ENCODE measurements around the gene CCDC97.
"Not testable (repeated sequence)": the region's sequence is repeated elsewhere in the genome, so short reads cannot be mapped to it uniquely, and the experiment has no call there.

The CCDC97 gene

GRCh38 chr19:41363753-41364523 lies 54.0 kb downstream of the CCDC97 start, which contains the start of gene B9D2:
B9D2 (minus strand) TSS chr19:41364149; CDS start chr19:41363519, 630 bp downstream.
- Mint-ChIP-seq H3K4me1 (peaks cover 19% of the 10 kb centered on the region), H3K27me3 (ENCODE audit: low read depth, poor library complexity) (no peaks in the 10 kb centered on the region), H3K4me3 (peak within 1 kb of the TSS; percentile 96), H3K9me3 (no peaks in the 10 kb centered on the region), H3K27ac (peak within 1 kb of the TSS; percentile 100), H3K36me3 (ENCODE audit: low read depth) (peaks cover 5% of the 10 kb centered on the region)
- TF ChIP-seq CTCF (IDR thresholded peaks at IDR 0.05) = no peak
- DNase-seq = peak; percentile 97

GRCh38 chr19:41364524-41365391 lies 54.8 kb downstream of the CCDC97 start:
- DNase-seq = no peak
- Mint-ChIP-seq H3K9me3 (no peaks in the 10 kb centered on the region), H3K27ac (peak overlapping the region; percentile 100), H3K4me1 (peaks cover 19% of the 10 kb centered on the region), H3K36me3 (ENCODE audit: low read depth) (peaks cover 5% of the 10 kb centered on the region), H3K27me3 (ENCODE audit: low read depth, poor library complexity) (no peaks in the 10 kb centered on the region), H3K4me3 (peak overlapping the region; percentile 96)
- no peak for TF ChIP-seq CTCF (IDR thresholded peaks at IDR 0.05)

- H3K27me3 Mint-ChIP-seq (ENCODE audit: low read depth, poor library complexity) = no peaks in the 10 kb centered on the region
- TF ChIP-seq CTCF (IDR thresholded peaks at IDR 0.05) = no peak
- peaks cover 19% of the 10 kb centered on the region for H3K4me1 Mint-ChIP-seq
- peak overlapping the region; percentile 68 for H3K4me3 Mint-ChIP-seq
- peak overlapping the region; percentile 18 for H3K27ac Mint-ChIP-seq
- H3K36me3 Mint-ChIP-seq (ENCODE audit: low read depth) = peaks cover 7% of the 10 kb centered on the region
- DNase-seq = no peak
- no peaks in the 10 kb centered on the region for H3K9me3 Mint-ChIP-seq
Measured at GRCh38 chr19:41366089-41366488, 56.1 kb downstream of the CCDC97 start.

DNA sequence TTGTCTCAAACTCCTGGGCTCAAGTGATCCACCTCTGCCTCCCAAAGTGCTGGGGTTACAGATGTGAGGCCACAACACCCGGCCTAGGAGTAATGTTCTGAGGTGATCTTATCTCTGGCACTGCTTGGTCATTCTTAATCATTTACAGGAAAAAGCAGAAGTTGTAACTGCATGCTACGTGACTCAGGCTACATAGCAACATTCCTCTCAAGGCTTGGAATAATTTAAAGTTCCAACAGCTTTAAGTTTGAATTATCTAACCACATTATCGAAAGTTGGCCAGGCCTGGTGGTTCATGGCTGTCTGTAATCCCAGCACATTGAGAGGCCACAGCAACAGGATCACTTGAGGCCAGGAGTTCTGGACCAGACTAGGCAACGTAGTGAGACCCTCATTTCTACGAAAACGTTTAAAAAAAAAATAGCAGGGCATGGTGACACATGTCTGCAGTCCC lies 57.9 kb downstream of the CCDC97 start:
- no peaks in the 10 kb centered on the region for H3K9me3 Mint-ChIP-seq
- no peak overlapping the region for H3K27ac Mint-ChIP-seq
- H3K4me1 Mint-ChIP-seq = peaks cover 22% of the 10 kb centered on the region

GRCh38 chr19:41369769-41370168 lies 59.8 kb downstream of the CCDC97 start:
- DNase-seq = no peak
- no peaks in the 10 kb centered on the region for H3K27me3 Mint-ChIP-seq (ENCODE audit: low read depth, poor library complexity)
- peaks cover 16% of the 10 kb centered on the region for H3K36me3 Mint-ChIP-seq (ENCODE audit: low read depth)
- H3K9me3 Mint-ChIP-seq = no peaks in the 10 kb centered on the region
- no peak overlapping the region for H3K27ac Mint-ChIP-seq
- peaks cover 11% of the 10 kb centered on the region for H3K4me1 Mint-ChIP-seq
- H3K4me3 Mint-ChIP-seq = no peak overlapping the region
- no peak for TF ChIP-seq CTCF (IDR thresholded peaks at IDR 0.05)

More for the DNA sequence above, 57.9 kb downstream of the CCDC97 start:
- Mint-ChIP-seq H3K27me3 (ENCODE audit: low read depth, poor library complexity) (no peaks in the 10 kb centered on the region), H3K4me3 (no peak overlapping the region), H3K36me3 (ENCODE audit: low read depth) (peaks cover 13% of the 10 kb centered on the region)
- no peak for DNase-seq
- no peak for TF ChIP-seq CTCF (IDR thresholded peaks at IDR 0.05)

DNA sequence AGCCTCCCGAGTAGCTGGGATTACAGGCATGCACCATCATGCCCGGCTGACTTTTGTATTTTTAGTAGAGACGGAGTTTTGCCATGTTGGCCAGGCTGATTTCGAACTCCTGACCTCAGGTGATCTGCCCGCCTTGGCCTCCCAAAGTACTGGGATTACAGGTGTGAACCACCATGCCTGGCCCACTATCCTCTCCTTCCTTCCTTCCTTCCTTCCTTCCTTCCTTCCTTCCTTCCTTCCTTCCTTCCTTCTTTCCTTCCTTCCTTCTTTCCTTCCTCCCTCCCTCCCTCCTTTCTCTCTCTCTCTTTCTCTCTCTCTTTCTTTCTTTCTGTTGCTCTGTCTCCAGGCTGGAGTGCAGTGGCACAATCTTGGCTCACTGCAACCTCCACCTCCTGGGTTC lies 61.1 kb downstream of the CCDC97 start:
- not testable (repeated sequence) for H3K27me3 Mint-ChIP-seq (ENCODE audit: low read depth, poor library complexity); H3K4me3 Mint-ChIP-seq; DNase-seq; H3K9me3 Mint-ChIP-seq
- H3K4me1 Mint-ChIP-seq = peaks cover 13% of the 10 kb centered on the region
- peaks cover 14% of the 10 kb centered on the region for H3K36me3 Mint-ChIP-seq (ENCODE audit: low read depth)
- H3K27ac Mint-ChIP-seq = peak overlapping the region; percentile 33
